ENCODE results near the gene TMEM87B.

- TF ChIP-seq, protein P1, sequence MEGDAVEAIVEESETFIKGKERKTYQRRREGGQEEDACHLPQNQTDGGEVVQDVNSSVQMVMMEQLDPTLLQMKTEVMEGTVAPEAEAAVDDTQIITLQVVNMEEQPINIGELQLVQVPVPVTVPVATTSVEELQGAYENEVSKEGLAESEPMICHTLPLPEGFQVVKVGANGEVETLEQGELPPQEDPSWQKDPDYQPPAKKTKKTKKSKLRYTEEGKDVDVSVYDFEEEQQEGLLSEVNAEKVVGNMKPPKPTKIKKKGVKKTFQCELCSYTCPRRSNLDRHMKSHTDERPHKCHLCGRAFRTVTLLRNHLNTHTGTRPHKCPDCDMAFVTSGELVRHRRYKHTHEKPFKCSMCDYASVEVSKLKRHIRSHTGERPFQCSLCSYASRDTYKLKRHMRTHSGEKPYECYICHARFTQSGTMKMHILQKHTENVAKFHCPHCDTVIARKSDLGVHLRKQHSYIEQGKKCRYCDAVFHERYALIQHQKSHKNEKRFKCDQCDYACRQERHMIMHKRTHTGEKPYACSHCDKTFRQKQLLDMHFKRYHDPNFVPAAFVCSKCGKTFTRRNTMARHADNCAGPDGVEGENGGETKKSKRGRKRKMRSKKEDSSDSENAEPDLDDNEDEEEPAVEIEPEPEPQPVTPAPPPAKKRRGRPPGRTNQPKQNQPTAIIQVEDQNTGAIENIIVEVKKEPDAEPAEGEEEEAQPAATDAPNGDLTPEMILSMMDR (conservative IDR thresholded peaks at IDR 0.05; ENCODE audit: low read depth, low read length): no peak
- TF ChIP-seq RFX5 (IDR thresholded peaks at IDR 0.05; ENCODE audit: low read depth, low read length) (no peak), RCOR1 (IDR thresholded peaks at IDR 0.05; ENCODE audit: insufficient replicate concordance, low read length) (no peak), CEBPB (IDR thresholded peaks at IDR 0.05; ENCODE audit: low read depth, low read length) (no peak), USF2 (IDR thresholded peaks at IDR 0.05; ENCODE audit: low read depth, low read length) (no peak), CHD1 (IDR thresholded peaks at IDR 0.05; ENCODE audit: low read depth, low read length) (no peak), POLR2A (IDR thresholded peaks at IDR 0.05; ENCODE audit: low read depth, low read length) (no peak), MXI1 (IDR thresholded peaks at IDR 0.05; ENCODE audit: borderline replicate concordance, low read depth, low read length) (no peak), SMC3 (IDR thresholded peaks at IDR 0.05; ENCODE audit: low read depth, low read length) (no peak), RAD21 (IDR thresholded peaks at IDR 0.05; ENCODE audit: low read length) (no peak), MAFK (IDR thresholded peaks at IDR 0.05; ENCODE audit: low read depth, low read length) (no peak), ELK1 (IDR thresholded peaks at IDR 0.05; ENCODE audit: borderline replicate concordance, low read depth, low read length) (no peak), FOS (IDR thresholded peaks at IDR 0.05; ENCODE audit: low read depth, low read length) (no peak), BHLHE40 (IDR thresholded peaks at IDR 0.05; ENCODE audit: low read depth, low read length) (no peak)
These were observed 97.6 kb downstream of the TMEM87B start for GRCh38 chr2:112152476-112153178.

Measured in IMR-90 (cell line).